22Rv1 (cell line): ENCODE data around the gene SP9.

Experiments
- H3K27ac ChIP-seq: fragments of 450-650 bp; 2 replicates; pipeline ENCODE4 v1.5.1; 2017
- ZFX ChIP-seq: fragments of 450-650 bp; IDR thresholded peaks from 2 replicates; pipeline ENCODE4 v1.6.1; 2017; ENCODE audit warnings: antibody characterized with exemption, borderline replicate concordance
- TF ChIP-seq, protein P1 (sequence below): fragments of 450-650 bp; IDR thresholded peaks from 2 replicates; pipeline ENCODE4 v1.5.1; 2017; ENCODE audit warnings: mild to moderate bottlenecking

The SP9 gene

GRCh38 chr2:174338671-174339560 lies 4.2 kb downstream of the SP9 start:
- no peak overlapping the region for H3K27ac ChIP-seq
- TF ChIP-seq, protein P1, sequence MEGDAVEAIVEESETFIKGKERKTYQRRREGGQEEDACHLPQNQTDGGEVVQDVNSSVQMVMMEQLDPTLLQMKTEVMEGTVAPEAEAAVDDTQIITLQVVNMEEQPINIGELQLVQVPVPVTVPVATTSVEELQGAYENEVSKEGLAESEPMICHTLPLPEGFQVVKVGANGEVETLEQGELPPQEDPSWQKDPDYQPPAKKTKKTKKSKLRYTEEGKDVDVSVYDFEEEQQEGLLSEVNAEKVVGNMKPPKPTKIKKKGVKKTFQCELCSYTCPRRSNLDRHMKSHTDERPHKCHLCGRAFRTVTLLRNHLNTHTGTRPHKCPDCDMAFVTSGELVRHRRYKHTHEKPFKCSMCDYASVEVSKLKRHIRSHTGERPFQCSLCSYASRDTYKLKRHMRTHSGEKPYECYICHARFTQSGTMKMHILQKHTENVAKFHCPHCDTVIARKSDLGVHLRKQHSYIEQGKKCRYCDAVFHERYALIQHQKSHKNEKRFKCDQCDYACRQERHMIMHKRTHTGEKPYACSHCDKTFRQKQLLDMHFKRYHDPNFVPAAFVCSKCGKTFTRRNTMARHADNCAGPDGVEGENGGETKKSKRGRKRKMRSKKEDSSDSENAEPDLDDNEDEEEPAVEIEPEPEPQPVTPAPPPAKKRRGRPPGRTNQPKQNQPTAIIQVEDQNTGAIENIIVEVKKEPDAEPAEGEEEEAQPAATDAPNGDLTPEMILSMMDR, result no peak

GRCh38 chr2:174339561-174340399 lies 5.0 kb downstream of the SP9 start:
- H3K27ac ChIP-seq, result no peak overlapping the region
- TF ChIP-seq, protein P1, result no peak
- no peak for TF ChIP-seq ZFX

- TF ChIP-seq, protein P1, result no peak
- no peak for TF ChIP-seq ZFX
- no peak overlapping the region for H3K27ac ChIP-seq
Observed at GRCh38 chr2:174340400-174341292, 5.9 kb downstream of the SP9 start.

- H3K27ac ChIP-seq, result no peak overlapping the region
- TF ChIP-seq ZFX, result no peak
- TF ChIP-seq, protein P1, result peak; percentile 85
Observed at GRCh38 chr2:174341293-174341994, 6.7 kb downstream of the SP9 start.

- no peak overlapping the region for H3K27ac ChIP-seq
- TF ChIP-seq, protein P1, result no peak
- no peak for TF ChIP-seq ZFX
Observed at GRCh38 chr2:174341995-174342685, 7.4 kb downstream of the SP9 start.
